ENCODE measurements around the gene TBX18. TPM values are rescaled to one million over a fixed set of nuclear protein-coding genes. Genes with fewer than 3 reads are reported as not detected.

The TBX18 gene
- total and polyA plus RNA-seq, 2 of the 4 experiments (the other 2 are of a cell fraction), result 0.86 to 1.3 TPM

- no peak for DNase-seq
- H2BK120ac ChIP-seq (ENCODE audit: low read depth, low read length), result no peak overlapping the region
- no CpG with 5 or more reads among the region's 1 CpG for WGBS, 2 experiments (ENCODE audit: extremely low coverage in 2 of 2, insufficient read length in 1 of 2)
- dilution Hi-C loops (cut with HindIII; ENCODE audit: low sequenced_read_pairs, unreplicated experiment), result no loop called here
- no peaks in the 10 kb centered on the region for H3K9me3 ChIP-seq (ENCODE audit: control insufficient read depth, insufficient read depth, low read length)
- no peaks in the 10 kb centered on the region for H3K27me3 ChIP-seq (ENCODE audit: control insufficient read depth, insufficient read depth, low read length)
- in situ Hi-C loops (cut with MboI; ENCODE audit: low sequenced_read_pairs), result no loop called here
- no peak overlapping the region for H3K4me2 ChIP-seq (ENCODE audit: low read depth, low read length)
- no peak overlapping the region for H4K5ac ChIP-seq (ENCODE audit: low read depth, low read length)
- H3K4me1 ChIP-seq (ENCODE audit: control insufficient read depth, insufficient read depth, low read length), result no peaks in the 10 kb centered on the region
- H3K4me3 ChIP-seq (ENCODE audit: insufficient read depth, low read depth, low read length), result no peak overlapping the region
- H2BK15ac ChIP-seq (ENCODE audit: low read depth, low read length), result no peak overlapping the region
- ChIA-PET POLR2A (ENCODE audit: unreplicated experiment) (no interaction called here), CTCF (interaction anchor here (1.8 kb wide), 1 partner anchor 11 kb away, joined by 4 read pairs; no protein-coding TSS in a partner anchor)
- H2AK9ac ChIP-seq (replicated peaks; ENCODE audit: low read depth, low read length, poor library complexity), result no peak overlapping the region
- no peak overlapping the region for H2AK5ac ChIP-seq (ENCODE audit: low read depth, low read length)
- no peak overlapping the region for H4K91ac ChIP-seq (ENCODE audit: insufficient read depth, low read depth, low read length)
- no peak overlapping the region for H2BK5ac ChIP-seq (ENCODE audit: low read depth, low read length, poor library complexity, severe bottlenecking)
- H4K20me1 ChIP-seq (ENCODE audit: insufficient read depth, low read length), result no peaks in the 10 kb centered on the region
- H3K79me1 ChIP-seq (ENCODE audit: low read depth in 1 of 2, low read length in 2 of 2), result no peaks in the 10 kb centered on the region
- H3K27ac ChIP-seq (ENCODE audit: insufficient read depth, low read length), result no peak overlapping the region
- no peak for ATAC-seq (ENCODE audit: low read depth)
- H3K36me3 ChIP-seq (ENCODE audit: control insufficient read depth, insufficient read depth, low read length), result no peaks in the 10 kb centered on the region
- no peak for TF ChIP-seq BHLHE40 (IDR thresholded peaks at IDR 0.05; ENCODE audit: low read depth, low read length)
- TF ChIP-seq MAZ (IDR thresholded peaks at IDR 0.05; ENCODE audit: borderline replicate concordance, low read depth, low read length), result no peak
- no peak for TF ChIP-seq NFE2L2 (IDR thresholded peaks at IDR 0.05; ENCODE audit: low read depth, low read length)
- no peak for TF ChIP-seq POLR2A (IDR thresholded peaks at IDR 0.05; ENCODE audit: low read depth, low read length)
- no peak for TF ChIP-seq FOS (IDR thresholded peaks at IDR 0.05; ENCODE audit: low read depth, low read length)
- no peak for TF ChIP-seq RFX5 (IDR thresholded peaks at IDR 0.05; ENCODE audit: low read depth, low read length)
- H3K9me1 ChIP-seq (ENCODE audit: insufficient read depth, low read length), result no peaks in the 10 kb centered on the region
- H3K56ac ChIP-seq (ENCODE audit: extremely low read depth, insufficient read depth, low read length), result no peak overlapping the region
- no peak overlapping the region for H3K9ac ChIP-seq (ENCODE audit: low read depth, low read length)
- H2AFZ ChIP-seq (replicated peaks; ENCODE audit: low read length, poor library complexity), result no peak overlapping the region
- no peak overlapping the region for H3K18ac ChIP-seq (ENCODE audit: low read depth, low read length)
- no TSS peak for BruUV-seq (replicated peaks)
- intact Hi-C loops (cut with micrococcal nuclease), result no loop called here
- no peak overlapping the region for H3K14ac ChIP-seq (replicated peaks; ENCODE audit: low read depth, low read length)
- no peak overlapping the region for H3K4ac ChIP-seq (ENCODE audit: low read depth, low read length)
- no peak overlapping the region for H2BK20ac ChIP-seq (ENCODE audit: low read depth, low read length)
- H3K23ac ChIP-seq (ENCODE audit: low read depth, low read length), result no peak overlapping the region
- H4K8ac ChIP-seq (ENCODE audit: low read depth in 2 of 2, low read length in 2 of 2), result no peak overlapping the region
Observed at GRCh38 chr6:84740385-84740784, 24.0 kb downstream of the TBX18 start.
